ENCODE data around the gene CKAP2L. TPM values are rescaled to one million over a fixed set of nuclear protein-coding genes. Genes with fewer than 3 reads are reported as not detected.
"Not testable (repeated sequence)": the region's sequence is repeated elsewhere in the genome, so short reads cannot be mapped to it uniquely, and the experiment has no call there.

CKAP2L gene
- total RNA-seq, 1 donor from 2014 or later, result 2.5 TPM

- no peak for DNase-seq (ENCODE audit: low read depth)
- Histone ChIP-seq H3K4me3 (ENCODE audit: low read depth, low read length) (no peak overlapping the region), H3K27me3 (ENCODE audit: control insufficient read depth, insufficient read depth, low read length) (no peaks in the 10 kb centered on the region), H3K36me3 (ENCODE audit: control insufficient read depth, insufficient read depth, low read length) (no peaks in the 10 kb centered on the region)
- no peak for TF ChIP-seq CTCF (IDR thresholded peaks at IDR 0.05; ENCODE audit: insufficient read depth, low read length, poor library complexity, severe bottlenecking)
These were observed 51.9 kb downstream of the CKAP2L start for GRCh38 chr2:112712465-112712864.

- no peaks in the 10 kb centered on the region for H3K36me3 ChIP-seq (ENCODE audit: control insufficient read depth, insufficient read depth, low read length)
- TF ChIP-seq CTCF (IDR thresholded peaks at IDR 0.05; ENCODE audit: insufficient read depth, low read length, poor library complexity, severe bottlenecking), result no peak
- no peaks in the 10 kb centered on the region for H3K27me3 ChIP-seq (ENCODE audit: control insufficient read depth, insufficient read depth, low read length)
- H3K4me3 ChIP-seq (ENCODE audit: low read depth, low read length), result no peak overlapping the region
- DNase-seq (ENCODE audit: low read depth), result no peak
These were observed 53.3 kb downstream of the CKAP2L start for GRCh38 chr2:112710956-112711750.

GRCh38 chr2:112709703-112710102 is 54.7 kb downstream of the CKAP2L start:
- no peaks in the 10 kb centered on the region for H3K27me3 ChIP-seq (ENCODE audit: control insufficient read depth, insufficient read depth, low read length)
- no peaks in the 10 kb centered on the region for H3K36me3 ChIP-seq (ENCODE audit: control insufficient read depth, insufficient read depth, low read length)
- no peak overlapping the region for H3K4me3 ChIP-seq (ENCODE audit: low read depth, low read length)
- DNase-seq (ENCODE audit: low read depth), result no peak
- no peak for TF ChIP-seq CTCF (IDR thresholded peaks at IDR 0.05; ENCODE audit: insufficient read depth, low read length, poor library complexity, severe bottlenecking)

GRCh38 chr2:112708968-112709367 is 55.4 kb downstream of the CKAP2L start:
- H3K4me3 ChIP-seq (ENCODE audit: low read depth, low read length), result no peak overlapping the region
- TF ChIP-seq CTCF (IDR thresholded peaks at IDR 0.05; ENCODE audit: insufficient read depth, low read length, poor library complexity, severe bottlenecking), result no peak
- DNase-seq (ENCODE audit: low read depth), result no peak
- H3K27me3 ChIP-seq (ENCODE audit: control insufficient read depth, insufficient read depth, low read length), result no peaks in the 10 kb centered on the region
- H3K36me3 ChIP-seq (ENCODE audit: control insufficient read depth, insufficient read depth, low read length), result no peaks in the 10 kb centered on the region

- not testable (repeated sequence) for H3K4me3 ChIP-seq (ENCODE audit: low read depth, low read length); H3K27me3 ChIP-seq (ENCODE audit: control insufficient read depth, insufficient read depth, low read length); DNase-seq (ENCODE audit: low read depth); H3K36me3 ChIP-seq (ENCODE audit: control insufficient read depth, insufficient read depth, low read length)
These were observed 57.5 kb downstream of the CKAP2L start for GRCh38 chr2:112706947-112707346.

GRCh38 chr2:112706170-112706664 is 58.2 kb downstream of the CKAP2L start:
- no peak overlapping the region for H3K4me3 ChIP-seq (ENCODE audit: low read depth, low read length)
- DNase-seq (ENCODE audit: low read depth), result peak; percentile 53
- TF ChIP-seq CTCF (IDR thresholded peaks at IDR 0.05; ENCODE audit: insufficient read depth, low read length, poor library complexity, severe bottlenecking), result no peak
- H3K36me3 ChIP-seq (ENCODE audit: control insufficient read depth, insufficient read depth, low read length), result no peaks in the 10 kb centered on the region
- H3K27me3 ChIP-seq (ENCODE audit: control insufficient read depth, insufficient read depth, low read length), result no peaks in the 10 kb centered on the region
